CD4-positive, alpha-beta T cell treated with Interleukin-12 subunit alpha and Interleukin-12 subunit beta, for 1 hour (primary cell): ENCODE measurements around the gene BRAF.
"Not testable (repeated sequence)": the region's sequence is repeated elsewhere in the genome, so short reads cannot be mapped to it uniquely, and the experiment has no call there.

ENCODE experiments used
- DNase-seq: peaks from one replicate; pipeline ENCODE4 v3.0.0-alpha.2; 2020

The BRAF gene

GRCh38 chr7:140924821-140925421 is at the start of gene BRAF:
Gene BRAF, minus strand, starts transcription at chr7:140924929. Its CDS starts 226 bp downstream, at chr7:140924703.
- peak; percentile 96 for DNase-seq

- no peak for DNase-seq
These were observed 48.4 kb upstream of the BRAF start for GRCh38 chr7:140972876-140973829.

DNA sequence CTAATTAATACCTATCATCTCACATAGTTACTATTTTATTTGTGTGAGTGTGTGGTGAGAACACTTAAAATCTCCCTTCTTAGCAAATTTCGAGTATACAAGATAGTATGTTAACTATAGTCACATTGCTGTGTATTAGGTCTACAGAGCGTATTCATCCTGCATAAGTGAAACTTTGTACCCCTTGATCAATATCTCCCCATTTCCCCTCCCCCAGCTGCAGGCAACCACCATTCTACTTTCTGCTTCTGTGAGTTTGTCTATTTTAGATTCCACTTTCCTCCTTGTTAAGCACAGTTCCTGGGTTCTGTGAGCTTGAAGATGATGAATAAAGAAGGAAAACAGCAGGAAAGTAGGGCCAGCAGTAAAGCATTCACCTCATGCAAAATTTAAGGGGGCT is 47.6 kb upstream of the BRAF start:
- no peak for DNase-seq

DNA sequence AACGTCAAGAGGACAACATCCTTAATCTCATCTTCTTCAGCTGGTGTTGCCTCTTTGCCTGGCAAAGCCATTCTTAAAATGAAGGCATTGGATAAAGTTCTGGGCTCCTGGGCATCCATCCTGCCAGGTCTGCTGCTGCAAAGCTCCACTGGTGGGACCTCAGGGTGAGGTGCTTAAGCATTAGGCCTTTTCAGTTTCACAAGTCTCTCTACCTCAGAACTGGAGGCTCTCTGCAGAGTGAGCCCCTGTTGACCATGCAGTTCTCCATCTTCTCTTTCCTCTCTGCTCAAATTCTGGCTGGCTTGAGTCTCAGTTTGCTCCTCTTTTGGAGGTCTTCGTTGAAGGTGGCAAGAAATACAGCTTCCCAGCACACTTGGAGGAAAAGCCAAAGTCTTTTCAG is 42.7 kb upstream of the BRAF start:
- DNase-seq = no peak

GRCh38 chr7:140966561-140967233 is 42.0 kb upstream of the BRAF start:
- no peak for DNase-seq

- DNase-seq = no peak
These were observed 36.4 kb upstream of the BRAF start for GRCh38 chr7:140961117-140961516.

- DNase-seq = not testable (repeated sequence)
These were observed 32.3 kb upstream of the BRAF start for GRCh38 chr7:140956997-140957396.

DNA sequence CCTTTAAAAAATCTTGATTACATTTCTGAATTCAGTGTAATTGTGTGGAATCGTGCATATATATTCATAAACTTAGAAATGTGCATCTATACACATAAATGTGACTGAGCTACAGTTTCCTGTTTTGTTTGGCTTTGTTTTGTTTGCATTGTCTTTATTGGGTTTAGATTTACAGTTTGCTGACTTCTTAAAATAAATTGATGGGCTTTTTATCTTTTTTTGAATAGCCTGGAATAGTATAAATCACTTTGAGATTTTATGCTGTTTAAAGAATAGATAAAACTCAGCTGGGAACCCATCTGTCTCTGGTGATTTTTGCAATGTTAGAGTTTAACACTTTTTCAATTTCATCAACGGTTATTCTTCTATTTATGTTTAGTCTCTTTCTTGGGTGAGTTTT is 21.2 kb upstream of the BRAF start:
- DNase-seq = no peak

DNA sequence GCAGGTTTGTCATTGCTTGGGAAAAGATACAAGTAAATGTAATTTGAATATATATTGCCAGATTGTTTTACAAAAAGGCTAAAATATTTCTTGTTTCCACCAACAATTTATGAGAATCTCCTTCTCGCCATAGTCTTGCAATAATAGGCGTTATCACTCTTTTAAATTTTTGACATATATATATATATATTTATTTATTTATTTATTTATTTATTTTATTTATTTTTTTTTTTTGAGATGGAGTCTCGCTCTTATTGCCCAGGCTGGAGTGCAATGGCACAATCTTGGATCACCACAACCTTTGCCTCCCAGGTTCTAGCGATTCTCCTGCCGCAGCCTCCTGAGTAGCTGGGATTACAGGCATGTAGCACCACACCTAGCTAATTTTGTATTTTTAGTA is 17.5 kb upstream of the BRAF start:
- DNase-seq = not testable (repeated sequence)

DNA sequence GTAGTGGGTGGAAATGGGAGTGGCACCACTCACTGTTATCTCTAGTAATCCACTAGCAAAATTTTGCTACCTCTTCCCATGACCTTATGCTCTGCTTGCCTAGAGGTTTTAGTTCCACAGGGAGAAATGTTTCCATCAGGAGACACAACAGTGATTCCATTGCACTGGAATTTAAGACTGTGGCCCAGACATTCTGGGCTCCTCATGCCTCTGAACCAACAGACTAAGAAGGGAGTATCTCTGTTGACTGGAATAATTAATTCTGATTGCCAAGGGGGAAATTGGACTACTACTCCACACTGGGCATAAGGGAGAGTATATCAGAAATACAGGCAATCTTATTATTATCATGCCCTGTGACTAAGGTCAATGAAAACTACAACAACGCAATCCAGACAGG is 16.2 kb upstream of the BRAF start:
- no peak for DNase-seq

DNA sequence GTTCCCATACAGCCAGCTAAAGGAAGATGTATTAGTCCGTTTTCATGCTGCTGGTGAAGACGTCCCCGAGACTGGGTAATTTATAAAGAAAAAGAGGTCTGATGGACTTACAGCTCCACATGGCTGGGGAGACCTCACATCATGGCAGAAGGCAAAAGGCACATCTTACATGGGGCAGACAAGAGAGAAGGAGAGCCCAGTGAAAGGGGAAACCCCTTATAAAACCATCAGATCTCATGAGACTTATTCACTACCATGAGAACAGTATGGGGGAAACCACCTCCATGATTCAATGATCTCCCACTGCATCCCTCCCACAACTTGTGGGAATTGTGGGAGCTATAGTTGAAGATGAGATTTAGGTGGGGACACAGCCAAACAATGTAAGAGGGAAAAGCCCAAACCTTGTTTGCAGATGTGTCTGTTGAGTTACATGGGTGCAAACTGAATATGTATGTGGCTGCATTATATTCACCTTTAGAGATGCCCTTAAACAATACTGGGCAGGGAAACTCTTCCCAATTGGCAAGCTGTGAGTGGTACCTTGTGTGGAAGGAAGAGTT is 13.1 kb upstream of the BRAF start:
- no peak for DNase-seq

DNA sequence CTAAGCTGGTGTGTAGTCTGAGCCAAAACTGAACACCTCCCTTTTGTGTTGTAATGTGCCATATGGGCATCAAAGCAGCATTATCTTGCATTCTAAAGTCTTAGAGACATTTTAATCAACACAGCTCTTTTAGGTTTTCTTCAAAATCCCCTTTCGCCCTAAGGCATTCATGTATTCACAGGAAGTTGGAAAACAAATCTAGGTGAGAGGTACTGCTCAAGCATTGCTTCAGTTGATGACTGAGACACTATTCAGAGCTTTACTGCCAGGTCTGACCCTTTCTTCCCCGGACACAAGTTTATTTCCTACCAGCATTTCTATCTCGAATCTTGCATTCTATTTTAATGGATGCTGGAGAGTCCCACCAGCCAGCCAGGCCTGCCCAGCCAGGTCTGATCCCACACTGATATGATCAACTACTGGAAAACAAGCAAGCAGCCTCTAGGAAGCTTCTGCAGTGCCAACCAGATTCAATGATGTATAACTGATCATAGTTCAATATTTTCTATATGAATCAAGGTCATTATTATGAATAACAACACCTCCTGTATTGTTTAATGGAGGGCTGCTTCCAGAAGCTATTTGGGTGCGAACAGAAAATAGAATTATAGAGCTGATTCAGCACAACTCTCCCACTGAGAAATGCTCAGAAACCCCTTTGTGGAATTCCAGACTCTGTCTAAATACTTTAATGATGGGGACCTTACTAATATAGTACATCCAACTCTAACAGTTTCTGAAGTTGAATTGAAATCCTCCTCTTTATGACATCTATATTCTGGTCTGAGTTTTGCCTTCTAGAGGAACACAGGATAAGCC is 4.0 kb upstream of the BRAF start:
- DNase-seq = no peak

DNA sequence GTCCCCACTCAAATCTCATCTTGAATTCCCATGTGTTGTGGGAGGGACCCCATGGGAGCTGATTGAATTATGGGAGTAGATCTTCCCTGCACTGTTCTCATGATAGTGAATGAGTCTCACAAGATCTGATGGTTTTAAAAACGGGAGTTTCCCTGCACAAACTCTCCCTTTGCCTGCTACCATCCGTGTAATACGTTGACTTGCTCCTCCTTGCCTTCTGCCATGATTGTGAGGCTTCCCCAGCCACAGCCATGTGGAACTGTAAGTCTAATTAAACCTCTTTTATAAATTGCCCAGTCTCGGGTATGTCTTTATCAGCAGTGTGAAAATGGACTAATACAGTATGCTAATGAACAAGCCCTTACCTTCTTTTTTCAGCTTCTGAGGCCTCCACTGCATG is 3.2 kb upstream of the BRAF start:
- DNase-seq = not testable (repeated sequence)

GRCh38 chr7:140927351-140927750 is 2.6 kb upstream of the BRAF start:
- DNase-seq = no peak

DNA sequence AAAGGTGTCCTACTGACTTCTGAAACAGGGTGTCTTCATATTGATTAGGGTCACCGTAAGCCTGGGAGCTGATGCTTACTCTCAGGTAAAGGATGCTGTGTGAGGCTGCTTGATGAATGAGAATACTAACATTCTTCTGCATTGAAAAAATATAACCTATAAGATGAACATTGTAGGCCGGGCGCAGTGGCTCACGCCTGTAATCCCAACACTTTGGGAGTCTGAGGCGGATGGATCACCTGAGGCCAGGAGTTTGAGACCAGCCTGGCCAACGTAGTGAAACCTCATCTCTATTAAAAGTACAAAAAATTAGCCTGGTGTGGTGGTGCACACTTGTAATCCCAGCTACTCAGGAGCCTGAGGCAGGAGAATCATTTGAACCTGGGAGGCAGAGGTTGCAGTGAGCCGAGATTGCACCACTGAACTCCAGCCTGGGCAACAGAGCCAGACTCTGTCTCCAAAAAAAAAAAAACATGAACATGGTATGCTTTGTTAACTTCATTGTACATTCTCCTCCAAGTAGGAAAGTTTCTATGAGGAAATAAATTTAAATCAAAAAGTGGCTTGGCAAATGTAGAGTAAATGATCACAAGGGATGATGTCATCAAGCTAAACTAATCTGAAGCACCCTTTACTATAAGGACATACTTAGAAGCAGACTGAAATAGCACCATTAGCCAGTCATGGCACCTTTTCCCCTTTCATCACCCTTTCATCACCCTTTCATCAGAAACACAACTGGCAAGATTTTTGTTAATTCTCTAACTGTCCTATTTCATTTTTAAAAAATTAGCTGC is 1.5 kb upstream of the BRAF start:
- DNase-seq = no peak

GRCh38 chr7:140924019-140924820 is 509 bp downstream of the BRAF start:
- DNase-seq = peak; percentile 90

GRCh38 chr7:140923358-140924006 is 1.2 kb downstream of the BRAF start:
- no peak for DNase-seq

- DNase-seq = no peak
These were observed 1.9 kb downstream of the BRAF start for GRCh38 chr7:140922741-140923345.

DNA sequence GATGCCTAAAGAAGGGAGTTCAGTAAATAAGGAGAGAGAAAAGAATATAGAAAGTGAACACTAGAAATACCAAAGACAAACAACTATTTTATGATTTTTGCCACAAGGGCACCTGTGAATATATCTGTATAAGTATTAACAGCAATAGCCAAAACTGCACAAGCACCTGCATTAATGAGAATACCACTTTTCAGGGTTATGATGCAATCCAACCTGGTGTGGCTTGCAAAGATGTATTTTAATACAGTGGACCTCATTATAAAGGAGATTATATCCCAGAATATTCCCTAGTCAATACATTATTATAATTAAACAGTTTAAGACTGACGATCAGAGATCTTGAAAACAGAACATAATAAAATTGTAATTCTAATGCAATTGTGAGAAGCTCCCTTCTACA is 4.0 kb downstream of the BRAF start:
- DNase-seq = no peak

- DNase-seq = no peak
These were observed 6.5 kb downstream of the BRAF start for GRCh38 chr7:140918236-140918635.
